ENCODE results near the gene DLX1. TPM values are rescaled to one million over a fixed set of nuclear protein-coding genes. Genes with fewer than 3 reads are reported as not detected.

Gene DLX1
- 0.87 TPM in 1 of 2 replicates, not detected in the other for total RNA-seq (2021)
- percentile 20 among the genes with signal in this experiment for Bru-seq, nascent RNA
- percentile 29 among the genes with signal in this experiment for BruChase-seq, experiment 1, labeled RNA remaining after a 2-hour chase
- BruChase-seq, experiment 2, labeled RNA remaining after a 6-hour chase, result percentile 43 among the genes with signal in this experiment
- long read RNA-seq, partial matches to known transcripts, result 0 of 1 reads
- long read RNA-seq, other reads (novel, unspliced or antisense), result 1 of 1 reads

DNA sequence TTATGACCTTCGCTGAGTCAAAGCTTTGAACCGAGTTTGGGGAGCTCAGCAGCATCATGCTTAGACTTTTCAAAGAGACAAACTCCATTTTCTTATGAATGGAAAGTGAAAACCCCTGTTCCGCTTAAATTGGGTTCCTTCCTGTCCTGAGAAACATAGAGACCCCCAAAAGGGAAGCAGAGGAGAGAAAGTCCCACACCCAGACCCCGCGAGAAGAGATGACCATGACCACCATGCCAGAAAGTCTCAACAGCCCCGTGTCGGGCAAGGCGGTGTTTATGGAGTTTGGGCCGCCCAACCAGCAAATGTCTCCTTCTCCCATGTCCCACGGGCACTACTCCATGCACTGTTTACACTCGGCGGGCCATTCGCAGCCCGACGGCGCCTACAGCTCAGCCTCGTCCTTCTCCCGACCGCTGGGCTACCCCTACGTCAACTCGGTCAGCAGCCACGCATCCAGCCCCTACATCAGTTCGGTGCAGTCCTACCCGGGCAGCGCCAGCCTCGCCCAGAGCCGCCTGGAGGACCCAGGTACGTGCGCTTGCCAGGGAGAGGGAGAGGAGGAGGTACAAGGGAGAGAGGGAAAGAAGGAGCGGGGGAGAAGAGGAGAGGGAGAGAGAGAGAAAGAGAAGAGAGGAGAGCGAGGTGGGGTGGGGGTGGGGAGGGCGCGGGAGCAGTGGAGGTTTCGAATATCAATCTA lies at the start of gene DLX1:
Gene DLX1, plus strand, starts transcription at position 48 of the 700 bp plus-strand sequence. Its CDS starts 171 bp downstream, at position 219.
- DNase-seq, result no peak
- no TSS peak for BruUV-seq (replicated peaks)
- intact Hi-C loops (cut with micrococcal nuclease; ENCODE audit: unreplicated experiment), result no loop called here
- Histone ChIP-seq H3K4me2 (peak within 1 kb of the TSS; percentile 49), H4K20me1 (ENCODE audit: insufficient read depth) (no peaks in the 10 kb centered on the region), H3K27me3 (ENCODE audit: insufficient read depth, low read depth) (no peaks in the 10 kb centered on the region), H3K36me3 (ENCODE audit: low read depth) (no peaks in the 10 kb centered on the region), H2AFZ (peak within 1 kb of the TSS; percentile 49), H3K9me3 (ENCODE audit: insufficient read depth, low read depth) (peaks cover 5% of the 10 kb centered on the region; the same call in 1 of the 2 replicates), H3F3A (ENCODE audit: insufficient read depth, low read depth) (peaks cover 10% of the 10 kb centered on the region; the same call in 1 of the 2 replicates), H3K4me1 (replicated peaks; ENCODE audit: insufficient read depth) (0 out of 2 replicates have a peak, but pooled peaks cover 4% of the 10 kb centered on the region), H3K27ac (no peak within 1 kb of the TSS), H3K4me3 (peak within 1 kb of the TSS; percentile 37; the same call in 1 of the 2 replicates), H3K9me2 (ENCODE audit: insufficient read depth) (no peaks in the 10 kb centered on the region), H3K79me2 (ENCODE audit: low read depth) (no peaks in the 10 kb centered on the region)
- ChIA-PET CTCF (no interaction called here), POLR2A (ENCODE audit: unreplicated experiment) (no interaction called here)
- TF ChIP-seq, protein P1, sequence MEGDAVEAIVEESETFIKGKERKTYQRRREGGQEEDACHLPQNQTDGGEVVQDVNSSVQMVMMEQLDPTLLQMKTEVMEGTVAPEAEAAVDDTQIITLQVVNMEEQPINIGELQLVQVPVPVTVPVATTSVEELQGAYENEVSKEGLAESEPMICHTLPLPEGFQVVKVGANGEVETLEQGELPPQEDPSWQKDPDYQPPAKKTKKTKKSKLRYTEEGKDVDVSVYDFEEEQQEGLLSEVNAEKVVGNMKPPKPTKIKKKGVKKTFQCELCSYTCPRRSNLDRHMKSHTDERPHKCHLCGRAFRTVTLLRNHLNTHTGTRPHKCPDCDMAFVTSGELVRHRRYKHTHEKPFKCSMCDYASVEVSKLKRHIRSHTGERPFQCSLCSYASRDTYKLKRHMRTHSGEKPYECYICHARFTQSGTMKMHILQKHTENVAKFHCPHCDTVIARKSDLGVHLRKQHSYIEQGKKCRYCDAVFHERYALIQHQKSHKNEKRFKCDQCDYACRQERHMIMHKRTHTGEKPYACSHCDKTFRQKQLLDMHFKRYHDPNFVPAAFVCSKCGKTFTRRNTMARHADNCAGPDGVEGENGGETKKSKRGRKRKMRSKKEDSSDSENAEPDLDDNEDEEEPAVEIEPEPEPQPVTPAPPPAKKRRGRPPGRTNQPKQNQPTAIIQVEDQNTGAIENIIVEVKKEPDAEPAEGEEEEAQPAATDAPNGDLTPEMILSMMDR (conservative IDR thresholded peaks at IDR 0.05), result no peak
- TF ChIP-seq EZH2 (IDR thresholded peaks at IDR 0.05; ENCODE audit: low read depth), result no peak

DNA sequence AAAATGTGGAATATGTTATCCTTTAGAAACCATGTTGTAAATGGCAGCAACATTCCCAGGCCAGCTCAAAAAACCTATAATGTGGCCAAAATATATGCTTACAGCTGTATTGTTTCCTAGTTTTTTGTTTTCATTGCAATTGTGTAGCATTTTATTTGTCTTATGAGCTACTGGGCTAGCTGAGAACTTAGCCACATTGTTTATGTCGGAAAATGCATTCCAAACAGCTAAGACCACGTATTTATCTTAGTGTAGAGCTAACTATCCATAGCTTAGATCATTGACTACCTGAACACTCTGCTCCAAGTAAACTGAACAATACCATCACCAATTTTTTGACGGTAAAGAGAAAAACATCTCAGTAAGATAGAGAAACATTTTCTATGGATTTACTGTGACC lies 47.2 kb upstream of the DLX1 start:
- H3F3A ChIP-seq (ENCODE audit: insufficient read depth, low read depth), result peaks cover 21% of the 10 kb centered on the region; the same call in 1 of the 2 replicates
- peak overlapping the region; percentile 4; the same call in 1 of the 2 replicates for H3K4me2 ChIP-seq
- peaks cover 20% of the 10 kb centered on the region for H3K4me1 ChIP-seq (replicated peaks; ENCODE audit: insufficient read depth)
- ChIA-PET CTCF (no interaction called here), POLR2A (ENCODE audit: unreplicated experiment) (interaction anchor here (0.5 to 1.2 kb wide), 4 partner anchors 9 to 184 kb away, joined by 6 to 11 read pairs (median 8); partner anchors contain the start of gene SLC25A12)
- H2AFZ ChIP-seq, result no peak overlapping the region
- no peaks in the 10 kb centered on the region for H3K9me2 ChIP-seq (ENCODE audit: insufficient read depth)
- no peaks in the 10 kb centered on the region for H4K20me1 ChIP-seq (ENCODE audit: insufficient read depth)
- no peaks in the 10 kb centered on the region for H3K79me2 ChIP-seq (ENCODE audit: low read depth)
- no TSS peak for BruUV-seq (replicated peaks)
- TF ChIP-seq, protein P1 (conservative IDR thresholded peaks at IDR 0.05), result no peak
- no peak for TF ChIP-seq EZH2 (IDR thresholded peaks at IDR 0.05; ENCODE audit: low read depth)
- H3K27me3 ChIP-seq (ENCODE audit: insufficient read depth, low read depth), result no peaks in the 10 kb centered on the region
- no peaks in the 10 kb centered on the region for H3K36me3 ChIP-seq (ENCODE audit: low read depth)
- H3K27ac ChIP-seq, result no peak overlapping the region
- no peaks in the 10 kb centered on the region; the same call in 1 of the 2 replicates for H3K9me3 ChIP-seq (ENCODE audit: insufficient read depth, low read depth)
- intact Hi-C loops (cut with micrococcal nuclease; ENCODE audit: unreplicated experiment), result no loop called here
- DNase-seq, result no peak
- no peak overlapping the region for H3K4me3 ChIP-seq

DNA sequence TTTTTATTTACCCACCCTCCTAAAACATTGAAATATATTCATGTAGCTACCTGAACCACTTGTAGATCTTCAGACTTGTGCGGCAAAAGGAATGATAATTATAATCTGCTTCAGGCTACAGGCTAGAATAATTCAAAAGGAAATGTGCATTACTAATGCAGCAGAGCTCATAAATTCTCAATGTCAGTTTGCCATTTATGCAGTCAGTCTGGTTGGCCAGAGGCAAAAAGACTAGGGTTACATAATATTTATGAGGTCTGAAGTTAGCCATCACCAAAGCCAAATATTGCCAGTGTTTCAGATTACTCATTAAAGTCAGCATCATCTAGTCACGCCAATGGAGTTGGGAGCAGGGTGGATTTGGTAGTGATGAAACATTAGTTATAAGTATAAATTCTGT lies 46.7 kb upstream of the DLX1 start:
- POLR2A ChIA-PET (ENCODE audit: unreplicated experiment), result interaction anchor here (0.5 to 1.2 kb wide), 3 partner anchors 8 to 185 kb away, joined by 6 to 11 read pairs (median 7); no protein-coding TSS in a partner anchor
- TF ChIP-seq EZH2 (IDR thresholded peaks at IDR 0.05; ENCODE audit: low read depth), result no peak
- TF ChIP-seq, protein P1 (conservative IDR thresholded peaks at IDR 0.05), result no peak

More for the DNA sequence above, 46.7 kb upstream of the DLX1 start:
- no peak overlapping the region for H2AFZ ChIP-seq
- no TSS peak for BruUV-seq (replicated peaks)
- no peaks in the 10 kb centered on the region for H3K27me3 ChIP-seq (ENCODE audit: insufficient read depth, low read depth)
- peak in 1 of 2 experiments; percentile 96 for DNase-seq
- CTCF ChIA-PET, result no interaction called here
- no peaks in the 10 kb centered on the region for H3K79me2 ChIP-seq (ENCODE audit: low read depth)
- H3F3A ChIP-seq (ENCODE audit: insufficient read depth, low read depth), result peaks cover 22% of the 10 kb centered on the region; the same call in 1 of the 2 replicates
- no peaks in the 10 kb centered on the region for H3K36me3 ChIP-seq (ENCODE audit: low read depth)
- no peak overlapping the region for H3K4me3 ChIP-seq
- intact Hi-C loops (cut with micrococcal nuclease; ENCODE audit: unreplicated experiment), result no loop called here
- peak overlapping the region; percentile 4 for H3K4me2 ChIP-seq
- no peaks in the 10 kb centered on the region; the same call in 1 of the 2 replicates for H3K9me3 ChIP-seq (ENCODE audit: insufficient read depth, low read depth)
- H3K4me1 ChIP-seq (replicated peaks; ENCODE audit: insufficient read depth), result peaks cover 20% of the 10 kb centered on the region
- H4K20me1 ChIP-seq (ENCODE audit: insufficient read depth), result no peaks in the 10 kb centered on the region
- H3K9me2 ChIP-seq (ENCODE audit: insufficient read depth), result no peaks in the 10 kb centered on the region
- peak overlapping the region; percentile 33; the same call in 1 of the 2 replicates for H3K27ac ChIP-seq

Measured in PC-9 (cell line).